Sigmoid colon (tissue), 7 donors: ENCODE data around the gene SLC15A3. TPM values are rescaled to one million over a fixed set of nuclear protein-coding genes. Genes with fewer than 3 reads are reported as not detected.

Experiments used
- DNase-seq: peaks from one replicate; pipeline ENCODE4 v3.0.0-alpha.2; 2019
- H3K27ac ChIP-seq, 4 donors: fragments of 200-600 bp; sonication (generic); one replicate each; pipeline ENCODE4 v1.5.1; 2016 to 2019; ENCODE audit warnings: mild to moderate bottlenecking in 1 of 4
- H3K27me3 ChIP-seq, 3 donors: fragments of 200-600 bp; sonication (generic); one replicate each; pipeline ENCODE4 v1.5.1; 2019; ENCODE audit warnings: mild to moderate bottlenecking in 1 of 3
- H3K36me3 ChIP-seq, 4 donors: fragments of 200-600 bp; sonication (generic); one replicate each; pipeline ENCODE4 v1.5.1; 2016 to 2019
- H3K4me1 ChIP-seq, 4 donors: fragments of 200-600 bp; sonication (generic); one replicate each; pipeline ENCODE4 v1.5.1; 2017 to 2019
- H3K4me3 ChIP-seq, 4 donors: fragments of 200-600 bp; sonication (generic); one replicate each; pipeline ENCODE4 v1.5.1; 2017 to 2019; ENCODE audit warnings: mild to moderate bottlenecking in 2 of 4, moderate library complexity in 1 of 4
- H3K9me3 ChIP-seq, 4 donors: fragments of 200-600 bp in 3 of 4; sonication (generic) in 3 of 4; one replicate each; pipeline versions ENCODE4 v1.5.1 to v1.6.1; 2013 to 2019
- CTCF ChIP-seq, 4 experiments: fragments of 450-650 bp in 3 of 4; fragments of 200-600 bp in 1 of 4; IDR thresholded peaks; one replicate each; pipeline ENCODE4 v1.5.1; 2016 to 2019; ENCODE audit warnings: antibody characterized with exemption in 4 of 4, mild to moderate bottlenecking in 3 of 4, moderate library complexity in 2 of 4
- EP300 ChIP-seq, 4 donors: sonication (generic); formaldehyde crosslinking; IDR thresholded peaks; one replicate each; pipeline ENCODE4 v1.6.1; 2017; ENCODE audit warnings: antibody characterized with exemption in 4 of 4
- POLR2A ChIP-seq, 2 donors: fragments of 450-650 bp; IDR thresholded peaks; one replicate each; pipeline ENCODE4 v1.6.1; 2016; ENCODE audit warnings: antibody characterized with exemption in 2 of 2, mild to moderate bottlenecking in 2 of 2, moderate library complexity in 2 of 2
- POLR2AphosphoS5 ChIP-seq, 4 donors: sonication (generic); formaldehyde crosslinking; IDR thresholded peaks; one replicate each; pipeline ENCODE4 v1.6.1; 2017; ENCODE audit warnings: antibody characterized with exemption in 4 of 4
- WGBS, 2 donors: extraction: QIAGEN DNeasy Blood & Tissue Kit; methylation state at CpG; one replicate each; pipeline ENCODE4 v1.1.7; 2013; 5-methylcytosine and 5-hydroxymethylcytosine counted together
- intact Hi-C: fragments of 100-400 bp; cut with DNase I; formaldehyde crosslinking; loops from one replicate; pipeline ENCODE4 v1.15.1; 2023
- polyA plus RNA-seq, 3 donors: library from polyadenylated mRNA; stranded (reverse); fragments of 200-250 nt; gene quantifications; one replicate each; pipeline ENCODE4 v1.2.3, GENCODE V29; 2013
- total RNA-seq, 4 donors: library from RNA; depleted of rRNA; stranded (reverse); fragments of >200 nt; gene quantifications; one replicate each; pipeline ENCODE4 v1.1.0, GENCODE V29; 2016
- donor health status: healthy with polysubstance abuse.
- donor health status: Bipolar disorder and iron deficiency.
- donor health status: healthy.

SLC15A3 gene
- total and polyA plus RNA-seq, 7 donors = 12.8 to 43.9 (median 21.3) TPM

- no peak for DNase-seq
- WGBS, 2 donors = 86 to 88% methylated on average over 4 of the region's 4 CpGs
- intact Hi-C loops = no loop called here
These were observed 5.2 kb upstream of the SLC15A3 start for GRCh38 chr11:60957188-60957587.

GRCh38 chr11:60955571-60955970 is 3.6 kb upstream of the SLC15A3 start:
- peaks cover 0 to 16% (median 12%) of the 10 kb centered on the region in 4 donors for H3K4me1 ChIP-seq
- H3K4me3 ChIP-seq = no peak overlapping the region
- TF ChIP-seq CTCF (IDR thresholded peaks at IDR 0.05) (no peak), POLR2A (IDR thresholded peaks at IDR 0.05) (no peak), EP300 (IDR thresholded peaks at IDR 0.05) (no peak), POLR2AphosphoS5 (IDR thresholded peaks at IDR 0.05) (no peak)
- intact Hi-C loops = no loop called here
- 41 to 47% methylated on average over 5 of the region's 5 CpGs for WGBS, 2 donors
- H3K36me3 ChIP-seq = no peaks in the 10 kb centered on the region
- no peaks in the 10 kb centered on the region for H3K9me3 ChIP-seq
- no peak for DNase-seq
- no peaks in the 10 kb centered on the region for H3K27me3 ChIP-seq
- no peak overlapping the region for H3K27ac ChIP-seq

More at GRCh38 chr11:60957188-60957587, 5.2 kb upstream of the SLC15A3 start:
- H3K4me1 ChIP-seq = peaks cover 0 to 7% (median 4%) of the 10 kb centered on the region in 4 donors
- no peak for TF ChIP-seq POLR2AphosphoS5 (IDR thresholded peaks at IDR 0.05)
- no peak for TF ChIP-seq CTCF (IDR thresholded peaks at IDR 0.05)
- TF ChIP-seq EP300 (IDR thresholded peaks at IDR 0.05) = no peak
- no peak for TF ChIP-seq POLR2A (IDR thresholded peaks at IDR 0.05)
- no peak overlapping the region for H3K4me3 ChIP-seq
- no peaks in the 10 kb centered on the region for H3K36me3 ChIP-seq
- no peak overlapping the region for H3K27ac ChIP-seq
- H3K9me3 ChIP-seq = no peaks in the 10 kb centered on the region
- no peaks in the 10 kb centered on the region for H3K27me3 ChIP-seq

DNA sequence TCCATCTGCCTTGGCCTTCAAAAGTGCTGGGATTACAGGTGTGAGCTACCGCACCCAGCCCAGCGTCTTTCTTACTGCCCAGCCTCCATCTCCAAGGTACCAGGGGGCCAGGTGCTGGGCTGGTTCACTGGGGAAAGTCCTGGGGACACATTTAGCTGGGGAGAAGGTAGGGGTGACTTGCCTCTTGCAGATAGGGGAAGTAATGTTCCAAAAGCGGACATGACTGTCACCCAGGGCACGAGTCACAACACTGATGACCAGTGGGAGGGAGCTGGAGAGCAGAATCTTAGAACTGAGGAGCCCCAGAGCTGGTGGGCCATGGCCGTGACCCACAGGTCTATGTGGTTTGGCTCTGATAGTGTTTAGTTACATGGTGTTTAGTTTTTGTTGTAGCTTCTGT is 2.4 kb upstream of the SLC15A3 start:
- Histone ChIP-seq H3K4me1 (peaks cover 0 to 24% (median 20%) of the 10 kb centered on the region in 4 donors), H3K27ac (no peak overlapping the region), H3K4me3 (no peak overlapping the region), H3K27me3 (no peaks in the 10 kb centered on the region), H3K36me3 (no peaks in the 10 kb centered on the region), H3K9me3 (no peaks in the 10 kb centered on the region)
- no peak for DNase-seq
- TF ChIP-seq EP300 (IDR thresholded peaks at IDR 0.05) (no peak), POLR2AphosphoS5 (IDR thresholded peaks at IDR 0.05) (no peak), POLR2A (IDR thresholded peaks at IDR 0.05) (no peak), CTCF (IDR thresholded peaks at IDR 0.05) (no peak)
- intact Hi-C loops = no loop called here
- WGBS, 2 donors = 77 to 81% methylated on average over 5 of the region's 5 CpGs

DNA sequence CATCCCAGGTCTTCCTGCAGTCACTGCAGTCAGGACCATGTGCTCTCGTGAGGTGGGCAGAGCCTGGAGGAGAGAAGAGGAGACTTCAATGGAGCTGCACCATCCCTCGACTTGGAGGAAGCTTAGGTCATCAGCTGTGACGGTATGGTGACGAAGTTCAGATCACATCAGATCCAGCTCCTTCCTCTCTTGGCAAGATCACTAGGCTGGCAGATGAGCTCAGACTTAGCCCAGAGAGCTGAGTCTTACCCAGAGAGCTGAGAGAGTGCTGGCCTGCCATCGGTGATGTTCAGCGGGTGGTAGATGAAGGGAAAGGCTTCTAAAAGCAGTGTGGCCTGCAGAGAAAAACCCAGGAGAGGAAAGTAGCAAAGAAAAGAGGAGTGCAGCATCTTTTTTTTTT is 1.8 kb upstream of the SLC15A3 start:
- 79 to 84% methylated on average over 6 of the region's 6 CpGs for WGBS, 2 donors
- Histone ChIP-seq H3K4me3 (no peak overlapping the region), H3K27ac (peak overlapping the region in 2 of 4 donors; percentile 79 to 87), H3K27me3 (no peaks in the 10 kb centered on the region), H3K4me1 (peaks cover 0 to 24% (median 21%) of the 10 kb centered on the region in 4 donors), H3K9me3 (no peaks in the 10 kb centered on the region), H3K36me3 (no peaks in the 10 kb centered on the region)
- no peak for TF ChIP-seq EP300 (IDR thresholded peaks at IDR 0.05)
- no peak for TF ChIP-seq POLR2A (IDR thresholded peaks at IDR 0.05)
- no peak for TF ChIP-seq POLR2AphosphoS5 (IDR thresholded peaks at IDR 0.05)
- no peak for TF ChIP-seq CTCF (IDR thresholded peaks at IDR 0.05)
- intact Hi-C loops = no loop called here
- no peak for DNase-seq

DNA sequence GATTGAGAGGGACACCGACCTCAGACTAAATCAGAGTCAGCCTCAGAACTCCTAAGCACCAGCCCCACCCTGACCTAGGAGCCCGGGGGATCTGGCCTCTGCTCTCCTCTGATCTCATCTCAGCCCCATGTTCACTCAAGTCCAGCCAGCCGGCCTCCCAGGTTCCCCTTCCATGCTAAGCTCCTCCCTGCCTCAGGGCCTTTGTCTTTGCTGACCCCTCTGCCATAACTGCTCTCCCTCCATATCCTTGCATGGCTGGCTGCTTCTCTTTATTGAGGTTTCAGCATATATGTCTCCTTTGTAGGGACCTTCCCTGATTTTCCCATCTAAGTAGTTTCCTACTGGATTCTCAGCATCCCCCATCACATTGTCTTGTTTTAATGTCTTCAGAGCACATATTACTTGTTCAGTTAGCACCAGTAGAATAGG is 780 bp upstream of the SLC15A3 start:
- no peaks in the 10 kb centered on the region for H3K36me3 ChIP-seq
- DNase-seq = no peak
- H3K4me3 ChIP-seq = peak overlapping the region in 3 of 4 donors; percentile 51 to 59 (median 57)
- H3K4me1 ChIP-seq = peaks cover 0 to 29% (median 24%) of the 10 kb centered on the region in 4 donors
- peak overlapping the region; percentile 79 to 87 (median 82) for H3K27ac ChIP-seq
- H3K9me3 ChIP-seq = no peaks in the 10 kb centered on the region
- TF ChIP-seq POLR2A (IDR thresholded peaks at IDR 0.05) (no peak), POLR2AphosphoS5 (IDR thresholded peaks at IDR 0.05) (no peak), CTCF (IDR thresholded peaks at IDR 0.05) (no peak), EP300 (IDR thresholded peaks at IDR 0.05) (no peak)
- no peaks in the 10 kb centered on the region for H3K27me3 ChIP-seq
- WGBS, 2 donors = 30 to 36% methylated on average over 3 of the region's 3 CpGs
- intact Hi-C loops = no loop called here
